Measurements from ENCODE around the gene TREML1.
A peak's percentile ranks its signal among the peaks of the same experiment; 100 is the strongest.
"Not testable (repeated sequence)": the region's sequence is repeated elsewhere in the genome, so short reads cannot be mapped to it uniquely, and the experiment has no call there.

TREML1 gene, protein sequence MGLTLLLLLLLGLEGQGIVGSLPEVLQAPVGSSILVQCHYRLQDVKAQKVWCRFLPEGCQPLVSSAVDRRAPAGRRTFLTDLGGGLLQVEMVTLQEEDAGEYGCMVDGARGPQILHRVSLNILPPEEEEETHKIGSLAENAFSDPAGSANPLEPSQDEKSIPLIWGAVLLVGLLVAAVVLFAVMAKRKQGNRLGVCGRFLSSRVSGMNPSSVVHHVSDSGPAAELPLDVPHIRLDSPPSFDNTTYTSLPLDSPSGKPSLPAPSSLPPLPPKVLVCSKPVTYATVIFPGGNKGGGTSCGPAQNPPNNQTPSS

DNA sequence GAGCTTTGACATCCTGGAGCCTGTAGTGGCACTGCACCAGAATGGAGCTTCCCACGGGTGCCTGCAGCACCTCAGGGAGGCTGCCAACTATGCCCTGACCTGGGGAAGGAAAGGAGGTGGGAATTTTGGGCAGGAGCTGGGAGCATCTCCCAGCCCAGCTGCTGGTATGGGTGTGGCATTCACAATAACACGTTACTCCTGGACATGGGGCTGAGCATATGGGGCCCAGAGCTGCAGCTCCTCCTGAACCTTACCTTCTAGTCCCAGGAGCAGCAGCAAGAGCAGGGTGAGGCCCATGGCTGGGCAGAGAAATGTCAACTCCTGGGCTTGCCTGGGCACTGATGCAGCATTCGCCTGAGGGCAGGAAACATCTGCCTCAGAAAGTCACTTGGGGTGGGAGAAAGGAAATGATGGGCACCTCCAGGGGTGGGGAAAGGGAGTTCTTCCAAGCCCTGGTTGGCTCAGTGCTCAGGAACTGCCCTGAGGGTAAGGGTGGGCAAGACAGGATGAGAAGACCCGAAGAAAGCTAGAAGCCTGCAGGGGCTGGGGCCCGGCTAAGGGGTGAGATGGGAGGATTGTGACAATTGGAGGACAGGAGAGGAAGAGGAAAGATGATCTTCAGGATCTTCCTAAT is at the start of gene TREML1:
TSS of gene TREML1 (minus strand) at position 356 of the 634 bp plus-strand sequence. CDS start at position 297, 59 bp downstream.
- no peak for DNase-seq (ENCODE audit: low spot score)

DNA sequence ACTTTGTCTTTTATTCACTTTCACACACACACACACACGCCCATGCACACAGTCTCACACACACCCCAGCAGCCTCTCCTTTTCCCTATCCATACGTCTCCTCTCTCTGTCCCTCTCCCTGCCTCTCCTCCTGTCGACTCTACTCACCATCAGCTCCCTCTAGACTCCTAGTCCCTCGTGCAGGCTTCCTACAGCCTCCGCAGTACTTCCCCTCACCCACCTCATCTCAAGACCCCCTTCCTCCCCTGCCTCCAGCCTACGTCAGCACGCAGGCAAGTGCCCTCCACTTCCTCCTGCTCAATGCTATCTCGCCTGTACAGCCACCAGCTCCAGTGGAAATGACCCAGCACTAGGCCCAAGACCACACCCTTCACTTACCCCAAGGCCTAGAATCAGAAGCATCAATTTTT is 47.6 kb upstream of the TREML1 start:
- no peak for DNase-seq (ENCODE audit: low spot score)

DNA sequence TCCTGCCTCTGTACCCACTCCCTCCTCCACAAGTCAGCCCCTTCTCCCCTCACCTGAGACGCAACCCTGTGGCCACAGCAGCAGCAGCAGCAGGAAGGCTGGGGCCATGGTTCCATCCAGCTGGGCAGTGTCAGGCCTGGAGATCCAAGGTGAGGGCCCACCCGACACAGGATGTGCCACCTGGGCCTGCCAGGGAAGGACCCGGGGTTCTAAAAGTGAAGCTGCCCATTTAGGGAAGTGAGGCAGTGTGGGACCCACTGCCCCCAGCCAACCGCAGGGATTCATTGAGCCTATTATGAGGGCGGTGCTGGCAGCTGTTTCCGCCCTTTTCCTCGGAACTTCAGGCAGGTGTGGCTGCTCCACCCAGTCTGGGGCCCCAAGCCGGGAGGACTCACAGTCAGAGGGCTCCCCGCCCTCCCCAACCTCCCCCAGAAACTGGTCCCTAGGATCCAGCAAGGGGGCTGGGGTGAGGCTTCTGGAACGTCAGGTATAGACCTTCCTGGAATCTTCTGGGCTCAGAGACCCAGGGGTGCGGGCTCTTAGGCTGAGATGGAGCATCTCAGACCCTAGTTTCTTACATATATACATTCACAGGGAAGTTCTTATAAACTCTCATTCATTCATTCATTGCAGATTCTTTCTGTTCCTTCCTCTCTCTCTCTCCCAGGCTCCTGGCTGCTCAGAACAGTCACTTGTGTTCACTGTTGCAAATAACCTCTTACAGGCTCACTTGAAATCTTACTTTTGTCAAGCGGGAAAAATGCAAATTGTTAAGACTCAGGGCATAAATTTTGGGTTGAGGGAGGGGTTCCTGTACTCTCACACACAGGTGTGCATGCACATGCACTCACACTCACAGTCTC is 47.0 kb upstream of the TREML1 start, which contains the start of gene TREML2:
TSS of gene TREML2 (minus strand) at position 249 of the 863 bp plus-strand sequence. CDS start at position 108, 141 bp downstream.
- DNase-seq (ENCODE audit: low spot score) = peak; percentile 33

DNA sequence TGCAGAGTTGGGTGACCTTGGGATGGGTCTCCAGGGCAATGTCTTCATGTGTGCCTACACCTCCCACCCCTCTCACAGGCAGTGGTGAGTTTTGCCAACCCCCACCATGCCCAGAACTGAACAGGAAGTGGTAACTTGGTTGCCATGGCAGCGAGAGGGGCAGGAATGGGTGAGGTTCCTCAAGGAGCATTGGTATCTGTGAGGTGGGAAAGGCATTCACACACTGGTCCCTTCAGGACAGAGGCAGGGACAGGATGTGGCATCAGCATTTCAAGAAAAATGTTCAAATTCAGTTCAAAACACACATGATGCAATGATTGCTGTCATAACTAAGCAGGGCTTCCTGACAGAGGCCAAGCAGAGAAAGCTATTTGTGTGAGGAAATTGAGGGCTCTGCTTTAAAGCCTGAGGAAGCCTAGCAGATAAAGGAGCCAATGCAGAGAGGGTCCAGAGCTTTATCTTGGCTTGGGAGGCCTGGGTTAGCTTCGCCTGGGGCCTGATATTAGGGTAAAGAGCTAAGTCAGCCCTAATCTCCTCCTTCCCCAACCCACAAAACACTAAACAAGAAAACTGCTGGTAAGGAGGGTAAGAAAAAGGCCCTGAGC is 46.3 kb upstream of the TREML1 start:
- peak; percentile 30 for DNase-seq (ENCODE audit: low spot score)

DNA sequence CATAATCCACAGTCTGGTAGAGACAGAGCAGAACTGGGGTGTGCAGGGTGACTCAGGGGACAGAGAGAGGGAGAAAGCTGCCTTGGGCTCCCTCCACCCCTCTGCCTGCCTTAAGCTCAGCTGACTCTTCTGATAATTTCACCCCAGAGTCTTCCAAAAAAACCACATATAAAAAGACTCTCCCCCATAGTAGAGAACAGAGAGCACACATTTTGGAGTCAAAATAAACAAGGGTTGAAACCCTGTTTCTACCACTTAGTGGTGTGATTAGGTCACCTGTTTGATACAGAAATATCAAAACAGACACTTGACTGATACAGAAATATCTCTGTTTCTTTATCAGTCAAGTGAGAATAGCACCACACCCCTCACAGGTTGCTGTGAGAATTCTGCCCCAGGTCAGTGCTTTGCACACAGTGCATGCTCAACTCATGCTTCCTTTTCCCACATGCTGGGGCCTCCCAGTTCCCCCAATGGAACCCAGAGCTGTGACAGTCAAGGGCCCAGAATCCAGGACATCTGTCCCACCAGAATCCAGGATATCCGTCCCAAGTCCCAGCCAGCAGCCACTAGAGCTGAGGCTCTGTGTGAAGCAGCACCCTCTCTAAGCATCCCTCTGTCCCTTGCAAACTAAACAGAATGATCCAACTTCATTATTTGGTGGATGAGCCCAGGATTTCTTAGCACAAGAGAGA is 45.6 kb upstream of the TREML1 start:
- no peak for DNase-seq (ENCODE audit: low spot score)

DNA sequence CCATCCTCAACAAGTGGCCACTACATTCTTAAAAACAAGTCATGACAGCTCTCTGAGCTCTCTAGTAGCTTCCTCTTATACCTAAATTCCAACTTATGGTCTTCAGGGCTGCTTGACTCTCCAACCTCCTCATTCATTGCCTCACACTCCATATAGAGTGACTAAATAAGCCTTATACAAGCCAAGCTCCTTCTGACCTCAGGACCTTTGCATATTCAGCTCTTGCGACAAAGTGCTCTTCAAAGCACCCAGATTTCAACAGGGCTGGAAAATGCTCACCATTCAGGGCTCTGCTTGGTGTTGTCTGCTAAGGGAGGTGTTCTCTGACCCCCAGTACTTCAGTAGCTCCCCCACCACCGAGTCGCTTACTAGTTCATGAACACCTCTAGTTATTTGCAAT is 43.1 kb upstream of the TREML1 start:
- DNase-seq (ENCODE audit: low spot score) = no peak

DNA sequence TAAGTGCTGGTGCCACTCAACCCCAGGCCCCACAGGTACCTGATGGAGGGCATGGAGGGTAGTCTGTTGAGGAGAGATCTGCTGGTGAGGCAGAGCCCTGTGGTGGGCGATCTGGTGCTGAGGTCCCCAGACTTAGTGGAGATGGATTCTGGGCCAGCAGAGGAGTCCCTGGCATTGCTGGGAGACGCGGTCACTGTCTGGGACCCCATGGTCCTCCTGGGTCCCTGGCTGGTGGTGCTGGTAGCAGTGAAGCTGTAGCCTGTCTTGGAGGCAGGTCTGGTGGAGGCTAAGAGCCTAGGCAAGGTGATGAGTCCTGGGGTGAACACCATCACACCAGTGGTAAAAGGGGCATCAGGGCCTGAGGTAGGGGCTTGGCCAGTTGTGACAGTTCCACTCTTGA is 40.2 kb upstream of the TREML1 start:
- no peak for DNase-seq (ENCODE audit: low spot score)

DNA sequence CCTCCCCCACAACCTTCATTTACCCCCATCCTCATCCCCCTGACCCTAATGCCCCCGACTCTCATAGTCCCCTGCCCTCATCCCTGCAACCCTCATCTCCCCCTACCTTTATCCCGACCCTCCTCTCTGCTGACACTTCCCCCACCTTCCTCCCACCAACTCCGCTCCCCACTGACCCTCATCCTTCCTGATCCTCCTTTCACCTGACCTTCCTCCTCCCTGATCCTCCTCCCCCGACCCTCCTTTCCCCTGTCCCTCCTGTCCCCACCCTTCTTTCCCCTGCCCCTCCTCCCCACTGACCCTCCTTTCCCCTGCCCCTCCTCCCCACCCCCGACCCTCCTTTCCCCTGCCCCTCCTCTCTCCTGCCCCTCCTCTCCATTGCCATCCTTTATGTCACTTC is 39.7 kb upstream of the TREML1 start:
- DNase-seq (ENCODE audit: low spot score) = no peak

DNA sequence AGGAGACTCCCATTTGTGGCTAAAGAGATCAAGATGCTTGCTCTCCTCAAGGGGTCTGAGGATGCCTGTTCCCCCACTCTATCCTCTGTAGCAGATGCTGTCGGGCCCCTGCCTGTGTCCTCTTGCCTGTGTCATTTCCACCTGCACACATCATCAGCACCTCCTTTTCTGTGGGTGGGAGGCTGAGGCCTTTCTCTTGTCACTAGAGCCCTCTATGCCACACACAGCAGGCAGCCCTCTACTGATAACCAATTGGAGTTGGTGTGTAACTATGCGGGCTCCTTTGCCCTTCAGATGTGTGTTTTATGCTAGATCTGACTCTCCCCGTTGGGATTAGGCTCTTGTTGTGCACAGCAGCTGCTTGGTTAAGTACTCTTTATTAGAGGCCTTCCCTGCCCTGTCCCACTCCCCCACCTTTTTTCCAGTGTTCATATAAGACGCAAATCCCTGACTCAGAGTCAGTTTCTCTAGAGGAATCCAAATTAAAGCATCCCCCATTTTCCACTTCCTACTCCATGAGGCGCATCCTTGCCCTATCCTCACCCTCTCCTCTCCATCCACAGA is 39.1 kb upstream of the TREML1 start:
- DNase-seq (ENCODE audit: low spot score) = no peak

DNA sequence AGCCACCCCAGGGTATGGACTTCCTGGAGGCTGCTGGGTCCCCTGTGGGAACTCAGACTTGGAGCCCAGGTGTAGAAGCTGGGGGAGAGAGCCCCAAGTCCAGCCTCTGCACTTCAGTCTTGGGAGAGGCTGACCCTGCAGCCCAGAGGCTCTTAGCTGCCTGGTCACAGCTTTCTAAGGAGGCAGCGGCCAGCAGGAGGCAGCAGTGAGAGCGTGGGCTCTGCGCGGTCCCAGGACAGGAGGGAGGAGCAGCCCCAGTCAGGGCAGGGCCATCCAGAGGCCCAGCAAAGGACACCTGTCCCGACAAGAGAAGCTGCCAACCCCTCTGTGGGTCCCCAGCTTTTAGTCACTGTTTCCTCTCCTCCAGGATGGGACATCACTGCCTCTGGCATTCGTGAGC is 37.4 kb upstream of the TREML1 start:
- DNase-seq (ENCODE audit: low spot score) = no peak

DNA sequence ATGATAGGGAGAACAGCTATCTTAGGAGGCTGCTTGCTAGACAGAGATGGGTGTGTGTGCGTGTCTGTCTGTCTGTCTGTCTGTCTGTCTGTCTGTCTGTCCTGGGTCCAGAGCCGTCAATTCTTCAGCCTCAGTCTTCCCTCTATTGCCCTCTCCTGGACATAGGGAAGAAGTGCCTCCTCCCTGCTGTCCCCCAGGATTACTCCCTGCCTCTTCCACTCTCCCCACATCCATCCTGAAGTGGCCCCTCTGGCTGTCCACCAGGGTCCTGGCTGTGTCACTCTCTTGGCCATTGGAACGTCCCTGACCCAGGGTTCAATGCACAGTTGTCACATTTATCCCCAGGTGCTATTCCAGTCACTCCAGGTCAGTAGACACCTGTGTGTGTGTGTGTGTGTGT is 36.6 kb upstream of the TREML1 start:
- no peak for DNase-seq (ENCODE audit: low spot score)

DNA sequence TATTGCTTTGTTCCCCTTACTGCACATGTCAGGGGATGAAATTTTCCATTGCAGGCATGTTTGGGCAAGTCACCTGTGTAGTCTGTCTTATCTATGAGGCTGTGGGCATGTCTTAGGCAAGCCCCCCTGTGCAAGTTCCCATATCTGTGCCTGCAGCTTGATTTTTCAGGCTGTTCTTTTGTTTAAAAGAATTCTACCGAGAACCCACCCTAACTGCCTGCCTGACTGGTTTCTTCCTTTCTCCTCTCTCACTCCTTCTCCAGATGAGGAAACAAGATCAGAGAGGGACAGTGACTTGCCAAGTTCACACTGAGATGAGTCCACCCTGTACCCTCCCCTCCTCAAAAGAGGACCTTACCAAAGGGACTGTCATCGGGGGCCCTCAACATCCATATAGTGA is 35.8 kb upstream of the TREML1 start:
- no peak for DNase-seq (ENCODE audit: low spot score)

DNA sequence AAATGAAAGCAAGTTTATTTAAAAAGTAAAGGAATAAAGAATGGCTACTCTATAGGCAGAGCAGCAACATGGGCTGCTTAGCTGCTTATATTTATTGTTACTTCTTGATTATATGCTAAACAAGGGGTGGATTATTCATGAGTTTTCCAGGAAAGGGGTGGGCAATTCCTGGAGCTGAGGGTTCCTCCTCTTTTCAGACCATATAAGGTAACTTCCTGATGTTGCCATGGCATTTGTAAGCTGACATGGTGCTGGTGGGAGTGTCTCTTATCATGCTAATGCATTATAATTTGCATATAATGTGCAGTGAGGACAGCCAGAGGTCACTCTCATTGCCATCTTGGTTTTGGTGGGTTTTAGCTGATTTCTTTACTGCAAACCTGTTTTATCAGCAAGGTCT is 34.9 kb upstream of the TREML1 start:
- not testable (repeated sequence) for DNase-seq (ENCODE audit: low spot score)

DNA sequence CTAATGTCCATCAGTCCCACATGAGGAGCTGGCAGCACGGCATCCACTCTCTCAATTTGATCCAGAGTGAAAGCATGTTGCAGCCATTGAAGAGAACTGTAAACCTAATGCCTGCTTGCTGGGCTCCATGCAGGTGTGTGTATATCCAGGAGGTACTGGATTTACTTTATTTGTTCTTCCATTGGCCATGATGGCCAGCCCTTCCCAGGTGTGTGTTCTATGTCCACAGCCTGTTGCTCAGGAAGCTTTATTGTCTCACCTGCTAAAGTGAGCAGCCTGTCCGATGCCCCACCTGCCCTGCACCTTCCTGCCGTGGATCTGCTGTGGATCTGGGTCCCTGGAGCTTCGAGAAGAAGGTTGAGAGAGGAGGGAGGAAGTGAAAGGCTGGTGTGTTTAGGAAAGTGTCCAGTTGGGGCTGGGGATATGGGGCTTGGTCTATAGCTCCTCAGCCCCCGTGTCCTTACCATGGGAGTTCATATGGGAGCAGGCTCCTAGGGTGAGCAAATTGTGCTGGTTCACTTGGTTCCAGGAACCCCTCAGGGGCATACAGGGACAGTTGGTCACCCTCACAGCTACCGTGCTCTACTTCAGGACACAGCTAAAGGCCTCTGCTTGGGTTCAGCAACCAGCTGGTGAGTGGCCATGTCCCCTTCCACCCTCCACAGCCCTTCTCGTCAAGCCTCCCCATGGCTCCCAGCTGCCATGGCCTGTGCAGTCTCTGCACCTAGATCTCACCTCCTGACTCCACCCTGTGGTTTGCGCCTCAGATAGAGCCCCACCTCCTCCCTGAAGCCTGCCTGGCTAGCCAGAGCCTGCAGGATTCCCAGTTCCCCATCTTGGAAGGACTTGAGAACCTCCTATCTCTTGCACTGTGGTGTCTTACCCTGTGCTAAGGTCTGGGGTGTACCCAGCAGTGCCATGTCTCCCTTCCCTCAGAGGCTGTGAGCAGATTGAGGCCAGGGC is 34.1 kb upstream of the TREML1 start:
- DNase-seq (ENCODE audit: low spot score) = no peak

DNA sequence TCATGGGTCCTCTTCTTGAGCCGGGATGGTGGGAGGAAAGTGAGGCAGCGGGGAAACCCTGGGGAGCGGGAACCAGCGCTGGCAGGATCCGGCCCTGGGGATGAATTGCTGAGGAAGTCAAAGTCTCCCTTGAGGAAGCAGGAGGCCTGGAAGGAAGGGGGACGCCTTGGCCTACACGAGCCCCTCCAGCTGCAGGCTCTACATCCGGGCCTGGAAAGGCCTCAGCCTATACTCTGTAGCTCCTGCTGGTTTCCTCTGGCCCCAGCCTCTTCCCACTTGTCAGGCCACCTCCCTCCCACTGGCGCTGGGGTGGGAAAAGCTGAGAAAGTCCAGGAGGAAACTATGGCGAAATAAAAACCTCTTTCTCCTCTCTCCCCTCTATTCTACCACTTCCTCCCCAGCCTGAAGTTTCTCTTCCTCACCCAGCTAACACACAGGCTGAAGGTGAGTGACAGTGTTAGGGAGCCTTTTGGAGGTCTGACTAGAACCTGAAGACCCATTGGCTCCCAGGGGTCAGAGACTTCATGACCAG is 31.9 kb upstream of the TREML1 start:
- no peak for DNase-seq (ENCODE audit: low spot score)

DNA sequence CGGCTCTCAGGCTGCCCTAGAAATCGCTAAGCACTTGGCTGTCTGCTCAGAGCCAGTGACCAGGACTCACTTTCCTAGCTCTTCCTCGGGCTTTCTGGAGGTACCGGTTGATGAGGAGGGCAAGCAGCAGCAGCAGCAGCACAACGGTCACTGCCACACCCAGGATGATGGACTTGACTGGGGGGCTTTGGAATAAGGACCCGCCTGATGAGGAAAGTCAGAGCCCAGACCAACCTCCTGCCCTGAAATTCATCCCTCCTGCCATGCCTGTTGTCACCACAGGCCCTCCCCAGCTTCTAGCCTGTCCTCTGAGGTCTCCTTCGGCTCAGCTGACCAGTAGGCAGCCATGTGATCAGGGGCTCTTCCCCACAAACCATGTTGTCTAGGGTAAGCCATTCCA is 30.6 kb upstream of the TREML1 start:
- no peak for DNase-seq (ENCODE audit: low spot score)

DNA sequence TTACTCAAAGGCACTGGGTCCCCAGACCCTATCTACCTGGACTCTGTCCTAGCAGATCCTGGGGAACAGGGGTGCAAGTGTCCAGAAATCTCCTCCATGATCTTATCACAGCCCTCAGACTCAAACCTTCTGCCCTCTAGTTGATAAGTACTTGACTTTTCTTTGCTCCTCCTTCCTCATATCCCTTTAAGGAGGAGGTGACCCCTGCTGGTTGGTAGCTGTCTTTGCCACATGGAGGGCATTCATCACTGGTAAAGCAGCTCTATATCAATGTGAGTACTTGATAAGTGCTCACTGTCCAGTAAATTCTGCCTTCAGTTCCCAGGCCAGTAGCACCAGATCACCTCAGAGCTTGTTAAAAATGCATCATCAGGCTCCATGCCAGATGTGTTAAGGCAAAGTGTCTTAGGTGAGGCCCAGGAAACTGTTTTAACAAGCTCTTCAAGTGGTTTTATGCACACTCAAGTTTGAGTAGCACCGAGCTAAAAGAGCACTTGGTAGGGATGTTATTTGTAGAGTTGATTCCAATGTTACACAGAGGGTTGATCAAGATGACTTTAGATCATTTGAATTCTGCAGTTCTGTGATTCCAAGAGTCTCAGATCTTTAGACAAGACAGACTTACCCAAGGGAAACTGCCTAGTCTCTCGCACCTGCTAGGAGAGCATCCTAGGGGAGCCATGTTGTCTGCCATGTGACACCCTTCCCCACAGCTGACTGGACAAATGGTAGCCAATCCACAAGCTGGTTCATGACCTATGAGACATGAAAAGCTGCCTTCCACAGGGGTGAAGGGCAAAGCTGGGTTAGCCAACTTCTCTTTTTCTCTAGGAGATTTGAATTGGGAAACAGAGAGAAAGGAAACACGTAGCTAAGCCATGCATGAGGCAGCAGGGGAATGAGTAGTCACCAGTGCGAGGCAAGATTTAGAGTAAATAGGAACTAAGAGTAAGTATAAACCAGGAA is 28.2 kb upstream of the TREML1 start:
- DNase-seq (ENCODE audit: low spot score) = peak; percentile 77

DNA sequence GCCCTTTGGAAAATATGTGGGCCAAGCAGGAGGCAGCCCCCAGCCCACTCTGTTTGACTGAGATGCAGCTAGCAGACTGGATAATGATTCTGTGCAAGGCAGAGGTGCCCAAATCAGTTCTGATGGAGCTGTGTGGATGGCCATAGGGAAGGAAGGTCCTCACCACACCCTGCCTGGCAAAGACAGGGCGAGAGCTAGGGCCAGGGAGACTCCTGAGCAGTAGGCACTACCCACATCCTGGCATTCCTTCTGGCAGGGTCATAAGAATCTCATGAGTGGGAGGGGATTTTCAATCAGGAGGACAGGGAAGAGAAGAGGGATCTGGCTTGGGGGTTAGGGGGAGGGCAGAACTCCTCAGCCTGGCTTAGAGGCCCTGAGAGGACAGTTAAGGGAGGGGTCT is 27.4 kb upstream of the TREML1 start:
- DNase-seq (ENCODE audit: low spot score) = peak; percentile 36

DNA sequence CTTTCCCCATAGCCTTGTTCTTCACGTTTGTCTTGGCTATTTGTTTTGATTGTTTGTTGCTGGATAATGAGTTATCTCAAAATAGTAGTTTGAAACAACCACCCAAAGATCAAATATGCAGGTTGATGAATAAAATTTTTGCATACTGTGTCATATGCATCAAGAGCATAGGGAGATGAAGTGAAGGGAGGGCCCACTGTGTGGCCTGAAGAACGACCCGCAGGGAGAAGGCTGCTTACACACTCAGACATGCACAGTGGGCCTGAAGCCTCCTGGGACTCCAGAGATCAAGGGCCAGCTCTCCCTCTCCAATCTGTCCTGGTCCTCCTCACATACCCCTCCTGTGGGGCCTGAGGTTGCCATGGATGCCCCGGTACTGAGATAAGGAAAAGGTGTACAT is 25.0 kb upstream of the TREML1 start:
- DNase-seq (ENCODE audit: low spot score) = no peak
